Right cardiac atrium (tissue), 5 donors: ENCODE measurements around the gene IFI35. TPM values are rescaled to one million over a fixed set of nuclear protein-coding genes. Genes with fewer than 3 reads are reported as not detected.
"Not testable (repeated sequence)": the region's sequence is repeated elsewhere in the genome, so short reads cannot be mapped to it uniquely, and the experiment has no call there.

Experiments
- ATAC-seq, 2 donors: fragments of 200-7000 bp; cut with Tn5 transposase; one replicate each; pipeline versions ENCODE4 v1.8.0 to v1.9.1; 2020; ENCODE audit warnings: moderate library complexity in 2 of 2, mild to moderate bottlenecking in 1 of 2
- DNase-seq, 3 donors: peaks; one replicate each; pipeline ENCODE4 v3.0.0-alpha.2; 2020
- H3K27ac ChIP-seq: one replicate; pipeline ENCODE4 v1.5.1; 2013; ENCODE audit warnings: mild to moderate bottlenecking, low read length, control low read depth, moderate library complexity
- H3K27me3 ChIP-seq: one replicate; pipeline ENCODE4 v1.6.1; 2013; ENCODE audit not compliant: control insufficient read depth, insufficient read depth
- H3K4me1 ChIP-seq: one replicate; pipeline ENCODE4 v1.6.1; 2013; ENCODE audit warnings: low read length; ENCODE audit not compliant: control insufficient read depth, insufficient read depth
- H3K4me3 ChIP-seq: one replicate; pipeline ENCODE4 v1.5.1; 2013; ENCODE audit warnings: low read length, control low read depth
- H3K9me3 ChIP-seq: one replicate; pipeline ENCODE4 v1.6.1; 2013; ENCODE audit warnings: low read length; ENCODE audit not compliant: control insufficient read depth
- WGBS: extraction: QIAGEN DNeasy Blood & Tissue Kit; methylation state at CpG from one replicate; pipeline ENCODE4 v1.1.7; 2013; 5-methylcytosine and 5-hydroxymethylcytosine counted together
- intact Hi-C, 4 donors: fragments of 100-400 bp; cut with DNase I; formaldehyde crosslinking; loops; one replicate each; pipeline versions ENCODE4 v1.11.0 to v1.14.0; 2022 to 2023
- polyA plus RNA-seq: library from polyadenylated mRNA; stranded (reverse); fragments of 200-250 nt; gene quantifications from one replicate; pipeline ENCODE4 v1.2.3, GENCODE V29; 2013
- total RNA-seq, 4 donors: library from RNA; stranded (reverse); fragmentation: NEBNext Ultra II Directional; extraction: Animal tissue kit (Norgen Biotek cat#: 25700); gene quantifications; one replicate each; pipeline ENCODE4 v1.2.1, GENCODE V29; 2021
- donor health status: healthy with polysubstance abuse.
- donor health status: DM: no; HTN: yes; CAD: no.
- donor health status: DM: no; HTN: no; CAD: no.
- donor health status: DM: no; HTN: yes; CAD: no; lungs with severe emphysema.
- donor health status: DM: yes; HTN: yes; CAD: no.

IFI35 gene
- total and polyA plus RNA-seq, 5 donors, result 15.1 to 20.3 (median 19.1) TPM

DNA sequence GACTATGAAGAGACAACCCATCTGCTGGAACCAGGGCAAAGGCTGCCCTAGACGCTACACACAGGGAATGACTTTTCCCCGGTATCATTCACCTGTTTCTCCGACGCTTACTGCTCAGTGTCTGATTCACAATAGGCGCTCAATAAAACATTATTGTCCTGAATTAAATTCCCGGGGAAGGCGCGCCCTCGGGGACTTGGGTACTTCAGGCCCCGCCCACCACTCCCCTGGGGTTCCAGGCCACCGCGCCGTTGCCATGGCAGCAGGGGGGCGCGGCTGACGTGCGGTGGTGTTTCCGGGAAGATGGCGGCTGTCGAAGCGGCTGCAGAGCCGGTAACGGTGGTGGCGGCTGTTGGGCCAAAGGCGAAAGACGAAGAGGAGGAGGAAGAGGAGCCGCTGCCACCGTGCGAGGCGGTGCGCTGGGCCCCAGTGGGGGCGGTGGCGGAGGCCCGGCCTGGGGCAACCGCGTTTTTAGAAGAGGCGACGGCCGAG lies 26.3 kb upstream of the IFI35 start, which contains the start of gene RUNDC1:
RUNDC1 (plus strand) TSS at position 292 of the 492 bp plus-strand sequence; CDS start at position 304, 12 bp downstream.
- under 1% methylated on average over 39 of the region's 39 CpGs for WGBS
- DNase-seq (peak; percentile 95 to 98 (median 97)), ATAC-seq (peak; percentile 94 to 95)
- Histone ChIP-seq H3K4me3 (peak within 1 kb of the TSS; percentile 82), H3K27me3 (no peaks in the 10 kb centered on the region), H3K4me1 (peaks cover 6% of the 10 kb centered on the region), H3K27ac (peak within 1 kb of the TSS; percentile 90), H3K9me3 (no peaks in the 10 kb centered on the region)
- intact Hi-C loops, result no loop called here

DNA sequence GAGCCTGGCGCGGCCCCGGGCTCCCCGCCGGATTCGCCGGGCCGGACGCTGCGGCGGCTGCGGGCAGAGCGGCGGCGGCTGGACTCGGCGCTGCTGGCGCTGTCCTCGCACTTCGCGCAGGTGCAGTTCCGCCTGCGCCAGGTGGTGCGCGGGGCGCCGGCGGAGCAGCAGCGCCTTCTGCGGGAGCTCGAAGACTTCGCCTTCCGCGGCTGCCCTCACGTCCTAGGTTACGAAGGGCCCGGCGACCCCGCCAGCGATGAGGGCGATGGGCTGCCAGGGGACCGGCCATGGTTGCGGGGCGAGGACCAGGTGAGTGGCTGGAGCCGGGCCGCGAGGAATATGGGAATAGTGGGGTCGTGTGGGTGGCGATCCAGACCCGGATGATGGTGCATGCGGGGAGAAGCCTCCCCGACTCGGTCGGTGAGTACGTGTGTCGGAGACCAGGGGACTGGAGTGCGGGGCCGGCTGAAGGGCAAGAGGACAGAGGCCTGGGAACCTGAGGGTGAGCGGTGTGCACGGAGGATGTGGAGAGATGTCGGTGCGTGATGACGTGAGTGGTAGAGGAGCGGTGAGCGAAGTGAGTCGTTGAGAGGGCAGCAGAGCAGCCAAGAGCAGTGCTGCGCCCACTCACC lies 25.7 kb upstream of the IFI35 start:
- peak overlapping the region; percentile 90 for H3K27ac ChIP-seq
- WGBS, result under 1% methylated on average over 67 of the region's 67 CpGs
- H3K9me3 ChIP-seq, result no peaks in the 10 kb centered on the region
- peak; percentile 44 to 57 for ATAC-seq
- peak overlapping the region; percentile 82 for H3K4me3 ChIP-seq
- peak; percentile 32 to 71 (median 65) for DNase-seq
- peaks cover 6% of the 10 kb centered on the region for H3K4me1 ChIP-seq
- no peaks in the 10 kb centered on the region for H3K27me3 ChIP-seq
- intact Hi-C loops, result no loop called here

DNA sequence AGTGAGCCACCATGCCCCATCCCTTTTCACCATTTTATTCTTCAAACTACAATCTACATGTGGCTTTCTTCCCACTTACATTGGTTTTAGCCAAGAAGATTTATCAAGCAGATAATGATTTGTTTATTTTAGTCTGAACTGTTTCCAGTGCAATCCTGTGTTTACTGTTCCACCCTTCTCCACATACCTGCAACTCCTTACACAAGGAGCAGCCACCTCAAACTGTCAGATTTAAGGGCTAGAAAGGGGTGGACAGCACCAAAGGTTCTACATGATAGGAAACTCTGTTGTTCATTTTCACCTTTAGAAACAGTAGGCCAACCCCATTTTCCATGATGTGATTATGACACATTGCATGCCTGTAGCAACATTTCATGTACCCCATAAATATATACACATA lies 24.3 kb upstream of the IFI35 start:
- Histone ChIP-seq H3K4me1 (peaks cover 6% of the 10 kb centered on the region), H3K9me3 (no peaks in the 10 kb centered on the region), H3K27me3 (no peaks in the 10 kb centered on the region), H3K27ac (no peak overlapping the region), H3K4me3 (no peak overlapping the region)
- ATAC-seq (no peak), DNase-seq (no peak)
- intact Hi-C loops, result no loop called here

DNA sequence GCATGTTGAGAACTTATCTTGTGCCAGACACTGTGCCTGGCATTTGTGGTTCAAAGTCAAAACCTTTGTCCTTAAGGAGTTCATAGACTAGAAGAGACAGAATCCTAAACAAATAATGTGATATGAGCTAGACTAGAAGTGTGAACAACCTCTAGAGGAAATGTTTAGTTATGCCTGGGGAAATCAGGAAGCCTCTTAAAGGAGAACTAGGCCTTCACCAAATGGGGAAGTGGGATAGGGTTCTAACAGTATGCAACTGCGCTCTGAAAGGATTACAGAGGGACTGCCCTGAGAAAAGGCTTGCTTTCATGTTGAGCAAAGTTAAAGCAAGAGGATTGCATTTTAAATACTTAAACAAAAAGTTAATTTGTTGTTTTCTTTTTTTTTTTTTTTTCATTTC lies 21.4 kb upstream of the IFI35 start:
- ATAC-seq, result no peak
- DNase-seq, result no peak
- H3K9me3 ChIP-seq, result no peaks in the 10 kb centered on the region
- no peaks in the 10 kb centered on the region for H3K27me3 ChIP-seq
- intact Hi-C loops, result no loop called here
- H3K4me1 ChIP-seq, result no peaks in the 10 kb centered on the region
- WGBS, result 0% methylated on average over 1 of the region's 1 CpG
- no peak overlapping the region for H3K4me3 ChIP-seq
- no peak overlapping the region for H3K27ac ChIP-seq

DNA sequence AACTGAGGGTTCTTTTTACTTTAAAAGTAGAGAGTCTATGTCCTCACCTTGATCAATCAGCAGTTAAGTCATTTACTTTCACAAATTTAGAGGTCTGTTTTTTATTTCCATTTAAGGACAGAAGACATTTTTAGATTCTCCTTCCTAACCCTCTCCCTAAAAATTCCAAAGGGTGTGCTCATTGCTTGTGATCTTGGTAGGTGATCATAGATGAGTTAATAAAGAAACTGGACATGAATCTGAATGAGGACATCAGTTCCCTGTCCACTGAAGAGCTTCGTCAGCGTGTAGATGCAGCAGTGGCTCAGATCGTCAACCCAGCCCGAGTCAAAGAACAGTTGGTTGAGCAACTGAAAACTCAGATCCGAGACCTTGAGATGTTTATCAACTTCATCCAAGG lies 17.4 kb upstream of the IFI35 start:
- WGBS, result 92% methylated on average over 5 of the region's 5 CpGs
- Histone ChIP-seq H3K4me3 (no peak overlapping the region), H3K27ac (no peak overlapping the region), H3K27me3 (no peaks in the 10 kb centered on the region), H3K9me3 (no peaks in the 10 kb centered on the region), H3K4me1 (no peaks in the 10 kb centered on the region)
- DNase-seq (no peak), ATAC-seq (no peak)
- intact Hi-C loops, result no loop called here

DNA sequence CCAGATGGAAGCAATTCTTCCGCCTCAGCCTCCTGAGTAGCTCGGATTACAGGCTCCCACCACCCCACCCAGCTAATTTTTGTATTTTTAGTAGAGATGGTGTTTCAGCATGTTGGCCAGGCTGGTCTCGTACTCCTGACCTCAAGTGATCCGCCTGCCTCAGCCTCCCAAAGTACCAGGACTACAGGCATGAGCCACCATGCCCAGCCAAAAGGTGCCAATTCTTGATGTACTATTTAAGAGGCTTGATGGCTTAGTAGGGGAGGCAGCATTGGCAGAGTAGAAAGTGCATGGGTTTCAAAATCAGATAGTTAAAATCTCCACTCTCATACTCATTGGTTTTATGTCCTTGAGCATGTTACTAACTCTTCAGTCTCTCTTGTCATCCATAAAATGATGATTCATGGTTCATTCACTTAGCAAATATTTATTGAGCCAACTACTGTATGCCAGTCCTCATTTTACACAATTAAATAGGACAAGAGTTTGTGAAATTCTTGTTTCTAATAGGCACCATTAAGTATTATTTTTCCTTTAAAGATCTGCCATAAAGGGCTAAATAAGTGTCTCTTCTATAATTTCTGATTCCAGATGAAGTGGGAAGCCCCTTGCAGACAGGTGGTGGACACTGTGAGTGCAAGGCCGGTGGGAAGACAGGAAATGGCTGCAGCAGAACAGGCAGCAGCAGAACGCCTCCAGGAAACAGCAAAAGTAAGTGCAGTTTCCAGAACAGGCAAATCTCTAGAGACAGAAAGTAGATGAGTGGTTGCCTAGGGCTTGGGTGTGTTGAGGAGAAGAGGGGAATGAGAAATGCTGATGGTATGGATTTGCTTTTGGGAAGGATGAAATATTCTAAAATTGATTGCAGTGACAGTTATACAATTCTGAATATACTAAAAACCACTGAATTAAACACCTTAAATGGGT lies 16.6 kb upstream of the IFI35 start:
- intact Hi-C loops, result no loop called here
- H3K9me3 ChIP-seq, result no peaks in the 10 kb centered on the region
- H3K27ac ChIP-seq, result no peak overlapping the region
- DNase-seq (no peak), ATAC-seq (no peak)
- H3K27me3 ChIP-seq, result no peaks in the 10 kb centered on the region
- 89% methylated on average over 6 of the region's 6 CpGs for WGBS
- no peaks in the 10 kb centered on the region for H3K4me1 ChIP-seq
- H3K4me3 ChIP-seq, result no peak overlapping the region

DNA sequence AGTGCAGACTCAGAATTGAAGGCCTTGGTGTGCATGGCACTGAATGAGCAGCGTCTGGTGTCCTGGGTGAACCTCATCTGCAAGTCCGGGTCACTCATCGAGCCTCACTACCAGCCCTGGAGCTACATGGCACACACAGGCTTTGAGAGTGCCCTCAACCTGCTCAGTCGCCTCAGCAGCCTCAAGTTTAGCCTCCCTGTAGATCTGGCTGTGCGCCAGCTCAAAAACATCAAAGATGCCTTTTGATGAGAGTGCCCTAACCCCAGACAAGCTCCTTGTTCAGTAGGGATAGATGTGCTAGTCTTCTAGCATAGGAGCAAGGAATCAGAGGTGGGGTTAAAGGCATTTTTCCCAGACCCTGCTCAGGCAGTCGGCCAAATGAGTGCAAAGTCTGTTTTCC lies 15.1 kb upstream of the IFI35 start:
- 95% methylated on average over 6 of the region's 6 CpGs for whole genome bisulfite sequencing
- no peaks in the 10 kb centered on the region for H3K9me3 ChIP-seq
- intact Hi-C loops, result no loop called here
- no peak overlapping the region for H3K27ac ChIP-seq
- H3K4me3 ChIP-seq, result no peak overlapping the region
- ATAC-seq (no peak), DNase-seq (no peak)
- H3K27me3 ChIP-seq, result no peaks in the 10 kb centered on the region
- no peaks in the 10 kb centered on the region for H3K4me1 ChIP-seq

DNA sequence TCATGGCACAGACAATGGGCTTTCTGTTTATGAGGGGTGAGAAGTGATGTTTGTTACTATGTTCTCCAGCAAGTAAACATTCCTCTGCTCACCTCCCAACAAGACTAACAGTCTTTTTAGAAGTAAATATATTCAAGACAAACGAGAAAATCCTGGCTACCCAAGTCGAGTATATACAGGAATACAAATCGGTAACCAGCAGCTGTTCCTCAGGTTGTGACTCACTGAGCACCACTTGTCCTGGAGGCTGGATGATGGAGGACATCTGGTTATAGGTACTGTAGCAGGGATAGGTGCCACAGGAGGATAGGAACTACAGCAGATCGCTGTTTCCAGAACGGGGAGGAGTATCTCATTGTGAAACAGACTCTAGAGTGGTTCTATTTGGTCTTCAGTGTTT lies 13.7 kb upstream of the IFI35 start:
- intact Hi-C loops, result no loop called here
- Histone ChIP-seq H3K4me1 (no peaks in the 10 kb centered on the region), H3K4me3 (no peak overlapping the region), H3K27ac (no peak overlapping the region), H3K9me3 (no peaks in the 10 kb centered on the region), H3K27me3 (no peaks in the 10 kb centered on the region)
- 84% methylated on average over 5 of the region's 5 CpGs for WGBS
- ATAC-seq, result no peak
- no peak for DNase-seq

DNA sequence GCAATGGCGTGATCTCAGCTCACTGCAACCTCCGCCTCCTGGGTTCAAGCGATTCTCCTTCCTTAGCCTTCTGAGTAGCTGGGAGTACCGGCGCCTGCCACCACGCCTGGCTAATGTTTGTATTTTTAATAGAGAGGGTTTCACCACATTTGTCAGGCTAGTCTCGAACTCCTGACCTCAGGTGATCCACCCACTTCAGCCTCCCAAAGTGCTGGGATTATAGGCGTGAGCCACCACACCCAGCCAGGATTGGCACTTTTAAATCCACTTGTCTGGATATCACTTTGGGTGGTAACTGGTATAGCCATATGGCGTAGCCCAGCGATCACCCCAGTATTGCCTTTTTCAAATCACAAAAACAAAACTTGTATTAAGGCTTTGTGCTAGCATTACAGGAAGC lies 12.7 kb upstream of the IFI35 start:
- intact Hi-C loops, H3K27me3 ChIP-seq, DNase-seq, H3K4me1 ChIP-seq, H3K27ac ChIP-seq, ATAC-seq, H3K4me3 ChIP-seq, H3K9me3 ChIP-seq: not testable (repeated sequence)
- WGBS, result 86% methylated on average over 10 of the region's 10 CpGs

DNA sequence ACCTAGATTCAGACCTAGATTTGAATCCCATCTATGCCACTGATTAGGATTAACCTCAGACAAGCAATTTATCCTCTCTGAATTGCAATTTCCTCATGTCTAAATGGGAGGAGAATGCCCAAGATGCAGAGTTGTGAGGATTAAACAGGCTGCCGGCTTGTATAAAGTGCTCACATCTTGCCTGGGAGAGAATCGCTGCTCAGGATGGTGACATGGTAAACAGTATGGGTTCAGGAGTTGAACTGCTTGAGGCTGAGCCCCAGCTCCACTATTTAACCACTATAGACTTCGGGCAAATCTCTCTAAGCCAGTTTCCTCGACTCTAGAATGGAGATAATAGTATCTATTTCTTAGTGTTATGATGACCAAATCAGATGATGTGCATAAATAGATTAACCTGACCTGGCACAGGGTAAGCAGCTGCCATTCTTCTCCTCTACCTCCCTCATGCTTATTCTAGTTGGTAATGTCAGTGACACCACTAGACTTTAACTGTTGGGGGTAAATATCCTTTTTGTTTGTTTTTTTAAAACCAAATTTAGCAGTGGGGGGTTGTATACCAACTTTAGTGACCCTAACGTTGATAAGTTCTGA lies 9.1 kb upstream of the IFI35 start:
- DNase-seq, result no peak
- ATAC-seq, result peak in 1 of 2 donors; percentile 0
- Histone ChIP-seq H3K27me3 (no peaks in the 10 kb centered on the region), H3K4me3 (peak overlapping the region; percentile 16), H3K27ac (peak overlapping the region; percentile 65), H3K9me3 (no peaks in the 10 kb centered on the region), H3K4me1 (no peaks in the 10 kb centered on the region)
- intact Hi-C loops, result no loop called here
- 13% methylated on average over 5 of the region's 5 CpGs for WGBS
